NB4 (cell line): ENCODE measurements around the gene TSPO.

Source experiments
- CTCF ChIP-seq: IDR thresholded peaks from one replicate; pipeline ENCODE4 v1.5.1; 2012; ENCODE audit warnings: low read depth, low read length
- MAX ChIP-seq: IDR thresholded peaks from 2 replicates; pipeline ENCODE4 v1.6.1; 2011; ENCODE audit warnings: low read depth, low read length
- MYC ChIP-seq: IDR thresholded peaks from 2 replicates; pipeline ENCODE4 v1.6.1; 2011; ENCODE audit warnings: low read depth, low read length
- POLR2A ChIP-seq: IDR thresholded peaks from 2 replicates; pipeline ENCODE4 v1.6.1; 2011; ENCODE audit warnings: mild to moderate bottlenecking; ENCODE audit not compliant: insufficient read length; ENCODE audit errors: extremely low read depth

GRCh38 chr22:43151251-43152002, at the start of gene TSPO:
- TF ChIP-seq CTCF (no peak), POLR2A (peak; percentile 17), MYC (no peak), MAX (no peak)
